CD4-positive, alpha-beta T cell treated with Interleukin-4 for 1 hour (primary cell): ENCODE data around the gene EIF5A2.

Experiments
- DNase-seq, 2 donors: peaks; one replicate each; pipeline ENCODE4 v3.0.0-alpha.2; 2020 to 2022

EIF5A2 gene

GRCh38 chr3:170848292-170848917 lies 60.0 kb downstream of the EIF5A2 start:
- no peak for DNase-seq

GRCh38 chr3:170844377-170844776 lies 64.1 kb downstream of the EIF5A2 start:
- DNase-seq: no peak

DNA sequence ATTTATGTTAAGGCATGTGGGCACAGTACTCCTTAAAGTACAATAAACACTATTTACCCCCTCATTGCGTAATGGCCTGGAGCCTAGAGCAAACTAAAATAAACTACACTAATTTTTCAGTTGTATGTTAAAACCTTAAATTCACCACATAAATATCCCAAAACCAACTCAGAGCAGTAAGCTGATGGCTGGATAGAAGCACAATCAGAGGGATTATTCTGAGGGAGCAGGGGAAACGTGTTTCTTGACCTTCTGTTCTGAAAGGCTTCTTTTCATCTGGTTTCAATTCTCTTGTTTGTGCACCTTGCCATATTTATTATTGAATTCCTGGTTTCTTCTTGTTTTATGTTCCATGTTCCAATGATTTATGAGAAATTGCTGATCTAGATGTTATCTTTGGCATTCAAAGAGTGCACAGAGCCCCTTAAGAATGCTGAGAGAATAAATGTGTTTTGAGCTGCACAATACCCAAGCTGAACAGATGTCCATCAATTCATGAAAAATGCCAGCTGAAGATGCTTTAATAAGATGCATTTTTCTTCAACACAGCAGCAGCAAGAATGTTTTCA lies 68.1 kb downstream of the EIF5A2 start:
- no peak for DNase-seq

- DNase-seq: no peak
These were observed 68.8 kb downstream of the EIF5A2 start for GRCh38 chr3:170839518-170840100.
